GM10266 (cell line): Measurements from ENCODE around the gene GALNTL6.

ENCODE experiments used
- DNase-seq: peaks from one replicate; pipeline ENCODE4 v3.0.0; 2012; ENCODE audit errors: extremely low spot score
- CTCF ChIP-seq: IDR thresholded peaks from 2 replicates; pipeline ENCODE4 v1.5.1; 2012; ENCODE audit warnings: mild to moderate bottlenecking, low read depth; ENCODE audit not compliant: control insufficient read depth, insufficient read depth; ENCODE audit errors: missing control alignments

The GALNTL6 gene

GRCh38 chr4:173052439-173052838 lies 1239.2 kb downstream of the GALNTL6 start:
- DNase-seq, result no peak
- no peak for TF ChIP-seq CTCF

- no peak for TF ChIP-seq CTCF
- DNase-seq, result no peak
Measured at GRCh38 chr4:173056271-173056670, 1243.1 kb downstream of the GALNTL6 start.

- no peak for DNase-seq
Measured at GRCh38 chr4:173056710-173057109, 1243.5 kb downstream of the GALNTL6 start.

GRCh38 chr4:173057442-173057841 lies 1244.2 kb downstream of the GALNTL6 start:
- no peak for TF ChIP-seq CTCF
- no peak for DNase-seq

More at GRCh38 chr4:173056710-173057109, 1243.5 kb downstream of the GALNTL6 start:
- TF ChIP-seq CTCF, result no peak

GRCh38 chr4:173057901-173058300 lies 1244.7 kb downstream of the GALNTL6 start:
- no peak for TF ChIP-seq CTCF
- DNase-seq, result no peak

GRCh38 chr4:173061160-173061559 lies 1248.0 kb downstream of the GALNTL6 start:
- DNase-seq, result no peak
- no peak for TF ChIP-seq CTCF

- TF ChIP-seq CTCF, result no peak
- no peak for DNase-seq
Measured at GRCh38 chr4:173073939-173074500, 1260.8 kb downstream of the GALNTL6 start.
